GM12801 (cell line): ENCODE data around the gene KCTD19.

ENCODE experiments used
- TF ChIP-seq, protein P1 (sequence below): IDR thresholded peaks from one replicate; pipeline ENCODE4 v1.5.1; 2011; ENCODE audit warnings: control low read depth; ENCODE audit not compliant: insufficient read length; ENCODE audit errors: extremely low read depth

Gene KCTD19

DNA sequence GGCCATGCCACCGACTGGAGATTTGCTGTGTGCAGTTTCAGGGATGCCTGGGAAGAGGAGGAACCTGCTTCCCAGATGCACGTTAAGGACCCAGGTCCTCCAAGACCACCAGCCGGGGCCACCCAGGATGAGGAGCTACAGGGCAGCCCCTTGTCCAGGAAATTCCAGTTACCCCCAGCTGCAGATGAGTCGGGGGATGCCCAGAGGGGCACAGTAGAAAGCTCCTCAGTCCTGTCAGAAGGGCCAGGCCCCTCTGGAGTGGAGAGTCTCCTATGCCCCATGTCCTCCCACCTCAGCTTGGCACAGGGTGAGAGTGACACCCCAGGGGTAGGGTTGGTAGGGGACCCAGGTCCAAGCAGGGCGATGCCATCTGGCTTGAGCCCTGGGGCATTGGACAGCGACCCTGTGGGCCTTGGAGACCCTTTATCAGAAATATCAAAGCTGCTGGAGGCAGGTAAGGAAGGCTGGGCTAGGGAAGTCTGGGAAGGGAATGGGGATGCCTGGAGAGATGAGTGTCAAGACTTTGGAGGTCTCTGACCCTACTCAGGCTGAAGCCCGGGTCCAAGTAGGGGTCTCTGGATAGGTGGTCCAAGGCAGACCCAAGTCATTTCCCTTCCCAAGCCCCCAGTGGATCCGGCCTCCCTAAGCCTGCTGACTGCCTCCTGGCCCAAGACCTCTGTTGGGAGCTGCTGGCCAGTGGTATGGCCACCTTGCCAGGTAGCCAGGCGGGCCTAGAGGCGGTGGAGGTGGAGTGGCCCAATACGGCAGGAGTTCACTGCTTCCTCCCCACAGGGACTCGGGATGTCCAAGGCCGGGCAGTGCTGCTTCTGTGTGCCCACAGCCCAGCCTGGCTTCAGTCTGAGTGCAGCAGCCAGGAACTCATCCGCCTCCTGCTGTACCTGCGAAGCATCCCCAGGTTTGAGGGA is 46.2 kb downstream of the KCTD19 start:
- TF ChIP-seq, protein P1, sequence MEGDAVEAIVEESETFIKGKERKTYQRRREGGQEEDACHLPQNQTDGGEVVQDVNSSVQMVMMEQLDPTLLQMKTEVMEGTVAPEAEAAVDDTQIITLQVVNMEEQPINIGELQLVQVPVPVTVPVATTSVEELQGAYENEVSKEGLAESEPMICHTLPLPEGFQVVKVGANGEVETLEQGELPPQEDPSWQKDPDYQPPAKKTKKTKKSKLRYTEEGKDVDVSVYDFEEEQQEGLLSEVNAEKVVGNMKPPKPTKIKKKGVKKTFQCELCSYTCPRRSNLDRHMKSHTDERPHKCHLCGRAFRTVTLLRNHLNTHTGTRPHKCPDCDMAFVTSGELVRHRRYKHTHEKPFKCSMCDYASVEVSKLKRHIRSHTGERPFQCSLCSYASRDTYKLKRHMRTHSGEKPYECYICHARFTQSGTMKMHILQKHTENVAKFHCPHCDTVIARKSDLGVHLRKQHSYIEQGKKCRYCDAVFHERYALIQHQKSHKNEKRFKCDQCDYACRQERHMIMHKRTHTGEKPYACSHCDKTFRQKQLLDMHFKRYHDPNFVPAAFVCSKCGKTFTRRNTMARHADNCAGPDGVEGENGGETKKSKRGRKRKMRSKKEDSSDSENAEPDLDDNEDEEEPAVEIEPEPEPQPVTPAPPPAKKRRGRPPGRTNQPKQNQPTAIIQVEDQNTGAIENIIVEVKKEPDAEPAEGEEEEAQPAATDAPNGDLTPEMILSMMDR = no peak

DNA sequence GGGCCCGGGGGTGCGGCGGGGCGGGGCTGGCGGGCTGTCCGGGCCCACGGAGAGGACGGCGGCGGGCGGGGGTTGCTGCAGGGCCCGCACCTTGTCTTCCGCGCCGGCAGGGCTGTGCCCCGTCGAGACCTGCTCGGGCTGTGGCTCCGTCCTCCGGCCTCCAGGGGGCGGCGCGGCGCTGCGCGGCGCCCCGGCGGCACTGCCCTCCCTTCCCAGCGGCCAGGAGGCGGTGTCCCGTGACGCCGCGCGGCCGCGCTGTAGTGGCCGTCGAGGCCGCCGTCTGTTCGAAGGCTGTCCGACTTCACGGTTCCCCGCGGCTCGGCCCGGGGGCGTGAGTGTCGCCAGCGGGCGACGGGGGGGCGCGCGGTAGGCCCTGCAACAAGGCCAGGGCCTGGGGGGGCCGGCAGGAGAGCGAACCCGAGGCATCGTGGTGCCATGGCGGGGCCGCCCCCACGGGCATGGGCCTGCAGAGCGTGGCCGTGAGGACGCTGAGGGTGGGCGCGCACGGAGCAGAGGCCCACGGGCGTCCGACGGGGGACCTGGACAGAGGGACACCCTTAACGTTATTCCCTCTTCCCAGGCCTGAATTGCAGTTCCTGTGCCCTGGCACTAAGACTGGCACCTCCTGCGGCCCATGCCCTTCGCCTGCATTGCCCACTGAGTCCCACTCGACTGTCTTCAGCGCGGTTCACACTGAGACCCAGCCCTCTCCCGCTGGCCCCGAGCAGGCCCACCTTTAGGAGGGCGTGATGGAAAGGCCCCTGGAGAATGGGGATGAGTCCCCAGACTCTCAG is 47.0 kb downstream of the KCTD19 start, which contains the start of gene PLEKHG4:
PLEKHG4 (plus strand) TSS at position 237 of the 794 bp plus-strand sequence; CDS start at position 750, 513 bp downstream.
- TF ChIP-seq, protein P1 = no peak

DNA sequence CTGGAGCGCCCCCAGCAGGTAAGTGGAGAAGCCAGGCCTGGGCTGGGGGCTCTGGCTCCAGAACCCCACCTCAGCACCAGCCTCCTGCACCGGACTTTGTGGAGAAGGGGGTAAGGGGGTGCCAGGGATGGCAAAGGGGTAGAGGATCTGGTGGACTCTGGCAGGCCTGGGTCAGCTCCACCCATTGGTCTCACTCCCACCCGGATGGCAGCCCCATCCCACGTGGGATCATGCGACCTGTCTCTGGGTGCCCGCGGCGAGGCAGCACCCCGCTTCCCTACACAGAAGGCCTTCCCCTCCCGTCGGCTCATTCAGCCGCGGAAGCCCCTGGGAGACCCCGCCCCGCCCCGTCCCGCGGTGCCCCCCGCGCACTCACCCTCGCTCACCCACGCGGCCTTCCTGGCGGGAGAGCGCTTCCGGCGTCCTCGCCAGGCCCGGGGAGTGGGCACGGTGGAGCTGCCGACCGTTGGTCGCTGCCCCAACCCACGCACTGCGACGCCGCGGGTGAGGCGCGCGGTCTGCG is 47.7 kb downstream of the KCTD19 start:
- TF ChIP-seq, protein P1 = no peak

DNA sequence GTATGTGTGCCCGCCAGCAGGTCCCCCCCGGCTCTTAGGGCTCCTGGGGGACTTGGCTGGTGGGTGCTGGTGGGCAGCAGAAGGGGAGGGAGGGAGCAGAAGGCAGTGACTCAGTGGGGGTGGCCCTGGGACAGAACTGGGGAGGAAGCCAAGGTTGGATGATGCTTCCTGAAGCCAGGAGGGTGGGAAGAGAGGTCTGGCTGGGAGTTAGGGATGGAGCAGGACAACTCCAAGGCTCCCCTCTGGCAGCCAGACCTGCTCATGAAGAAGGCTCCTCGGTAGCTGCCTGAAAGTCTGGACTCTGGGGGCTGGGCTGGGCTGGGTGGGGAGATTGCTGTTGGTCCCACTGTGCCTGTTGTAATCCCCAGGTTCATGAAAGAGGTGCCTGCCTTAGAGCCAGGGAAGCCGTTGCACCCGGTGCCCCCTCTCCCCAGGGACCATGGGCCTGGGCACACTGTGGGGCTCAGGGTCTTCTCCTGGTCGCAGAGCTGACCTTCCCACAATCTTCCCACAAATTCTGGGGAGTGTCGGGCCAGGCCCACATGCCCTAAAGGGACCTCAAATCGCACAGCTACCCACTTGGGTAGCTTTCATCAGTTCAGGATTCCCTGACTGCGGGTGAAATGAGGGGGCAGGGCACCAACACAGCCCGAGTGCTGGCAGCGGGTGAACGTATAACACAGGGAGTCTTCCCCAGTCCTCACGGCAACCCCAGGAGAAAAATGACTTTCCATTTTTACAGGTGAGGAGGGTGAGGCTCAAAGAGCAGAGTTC is 48.4 kb downstream of the KCTD19 start:
- TF ChIP-seq, protein P1 = no peak

DNA sequence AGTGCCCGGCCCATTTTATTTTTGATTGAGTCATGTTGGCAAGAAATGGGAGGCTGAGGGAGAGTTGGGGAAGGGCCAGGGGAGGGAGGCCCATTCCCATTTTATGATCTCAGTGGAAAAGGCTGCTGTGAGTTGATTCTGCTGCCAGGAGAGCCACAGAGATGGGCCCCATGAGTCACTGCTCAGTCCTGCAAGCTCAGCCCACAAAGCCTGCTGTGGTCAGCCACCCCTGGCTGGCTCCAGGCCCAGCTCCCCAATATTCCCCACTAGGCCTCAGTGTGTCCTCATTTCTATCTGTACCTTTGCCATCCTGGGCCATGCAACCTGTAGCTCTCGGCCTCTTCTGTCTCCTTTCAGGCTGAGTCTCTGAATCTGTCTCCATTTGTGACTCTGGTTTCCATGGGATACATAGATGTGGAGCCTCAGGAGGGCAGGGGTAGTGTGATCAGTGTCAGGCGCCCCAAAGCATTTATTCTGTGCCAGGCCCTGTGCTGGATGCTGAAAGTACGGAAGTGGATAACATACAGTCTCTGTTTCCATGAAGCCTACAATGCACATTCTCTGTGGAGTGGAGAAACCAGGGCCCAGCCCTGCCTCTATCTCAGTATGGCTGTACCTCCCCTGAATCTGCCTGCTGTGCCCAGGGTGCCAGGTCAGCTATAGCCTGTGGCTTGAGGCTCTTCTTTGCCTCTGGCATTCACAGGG is 49.1 kb downstream of the KCTD19 start:
- TF ChIP-seq, protein P1 = no peak

DNA sequence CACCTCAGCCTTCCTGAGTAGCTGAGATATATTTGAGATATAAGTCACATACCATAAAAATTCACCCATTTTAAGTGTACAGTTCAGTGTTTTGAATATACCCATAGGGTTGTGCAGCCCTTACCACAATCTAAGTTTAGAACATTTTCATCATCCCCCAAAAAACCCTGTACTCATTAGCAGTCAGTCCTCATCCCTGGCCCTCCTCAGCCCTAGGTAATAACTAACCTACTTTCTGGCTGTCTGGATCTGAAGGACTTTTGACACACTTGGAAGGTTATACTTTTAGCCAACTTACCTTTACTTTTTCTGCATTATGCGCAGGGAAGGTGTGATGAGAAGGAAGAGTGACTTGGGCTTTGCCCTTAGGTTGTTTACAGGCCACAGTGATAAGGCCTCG is 51.2 kb downstream of the KCTD19 start:
- TF ChIP-seq, protein P1 = no peak
